ENCODE data around the gene LEPR.

- TF ChIP-seq ZNF274 (IDR thresholded peaks at IDR 0.05; ENCODE audit: low read depth, low read length), result no peak
- no peak for TF ChIP-seq SUZ12 (IDR thresholded peaks at IDR 0.05; ENCODE audit: extremely low read depth, insufficient read depth, insufficient read length)
These were observed 22.0 kb downstream of the LEPR start for GRCh38 chr1:65442442-65442841.
